Transverse colon (tissue), 3 donors: ENCODE results near the gene PERM1.

Experiments
- CTCF ChIP-seq, 5 experiments: fragments of 200-600 bp in 3 of 5; fragments of 450-650 bp in 2 of 5; sonication (generic) in 3 of 5; IDR thresholded peaks; 1 replicate in 2 of 5; 2 replicates in 3 of 5; pipeline ENCODE4 v1.5.1; 2016 to 2017; ENCODE audit warnings: antibody characterized with exemption in 5 of 5, inconsistent platforms in 3 of 5, mild to moderate bottlenecking in 2 of 5, moderate library complexity in 1 of 5
- EP300 ChIP-seq: sonication (generic); formaldehyde crosslinking; IDR thresholded peaks from one replicate; pipeline ENCODE4 v1.6.1; 2017; ENCODE audit warnings: antibody characterized with exemption, low read depth
- POLR2A ChIP-seq: fragments of 450-650 bp; IDR thresholded peaks from one replicate; pipeline ENCODE4 v1.6.1; 2016; ENCODE audit warnings: antibody characterized with exemption, mild to moderate bottlenecking, moderate library complexity

- no peak for TF ChIP-seq CTCF (IDR thresholded peaks at IDR 0.05)
- TF ChIP-seq POLR2A = no peak
- no peak for TF ChIP-seq EP300
Measured at GRCh38 chr1:936348-937264, 45.3 kb downstream of the PERM1 start.
